CD14-positive monocyte (primary cell): ENCODE measurements around the gene OR2AG2. TPM values are rescaled to one million over a fixed set of nuclear protein-coding genes. Genes with fewer than 3 reads are reported as not detected.

Source experiments
- DNase-seq, 3 donors: peaks; one replicate each; pipeline ENCODE4 v3.0.0-alpha.2; 2011 to 2022
- H2AFZ ChIP-seq: 2 replicates; pipeline ENCODE4 v1.6.0; 2012; ENCODE audit warnings: mild to moderate bottlenecking, low read depth, low read length, inconsistent platforms; ENCODE audit not compliant: insufficient read depth, poor library complexity, severe bottlenecking
- H3K27ac ChIP-seq, 2 donors: 1 replicate in 1 of 2; 2 replicates in 1 of 2; pipeline ENCODE4 v1.5.1; 2012 to 2013; ENCODE audit warnings: low read length in 2 of 2, control low read depth in 1 of 2, inconsistent platforms in 1 of 2, low read depth in 1 of 2, mild to moderate bottlenecking in 1 of 2
- H3K27me3 ChIP-seq, 2 donors: one replicate each; pipeline versions ENCODE4 v1.6.0 to v1.6.1; 2011 to 2013; ENCODE audit warnings: low read length in 2 of 2; ENCODE audit not compliant: control insufficient read depth in 2 of 2, insufficient read depth in 2 of 2
- H3K36me3 ChIP-seq, 2 donors: replicated peaks in 1 of 2; 1 replicate in 1 of 2; 2 replicates in 1 of 2; pipeline versions ENCODE4 v1.5.1 to v1.6.1; 2012 to 2013; ENCODE audit warnings: low read length in 2 of 2, control low read depth in 1 of 2, inconsistent platforms in 1 of 2, mild to moderate bottlenecking in 1 of 2; ENCODE audit not compliant: insufficient read depth in 2 of 2, control insufficient read depth in 1 of 2
- H3K4me1 ChIP-seq, 2 donors: 1 replicate in 1 of 2; 2 replicates in 1 of 2; pipeline versions ENCODE4 v1.5.1 to v1.6.1; 2012 to 2013; ENCODE audit warnings: low read length in 2 of 2, control low read depth in 1 of 2, inconsistent platforms in 1 of 2, mild to moderate bottlenecking in 1 of 2, moderate library complexity in 1 of 2; ENCODE audit not compliant: insufficient read depth in 2 of 2, control insufficient read depth in 1 of 2
- H3K4me2 ChIP-seq: replicated peaks from 2 replicates; pipeline ENCODE3; 2012; ENCODE audit warnings: low read length, moderate library complexity, mild to moderate bottlenecking; ENCODE audit not compliant: poor library complexity, severe bottlenecking; ENCODE audit errors: extremely low read depth
- H3K4me3 ChIP-seq, 3 experiments: fragments of 200-600 bp in 1 of 3; sonication (generic) in 1 of 3; replicated peaks in 1 of 3; 1 replicate in 2 of 3; 2 replicates in 1 of 3; pipeline ENCODE4 v1.5.1; 2011 to 2013; ENCODE audit warnings: low read length in 3 of 3, mild to moderate bottlenecking in 3 of 3, control low read depth in 2 of 3, low read depth in 2 of 3, inconsistent platforms in 1 of 3, moderate library complexity in 1 of 3
- H3K79me2 ChIP-seq: 2 replicates; pipeline ENCODE4 v1.6.0; 2012; ENCODE audit warnings: mild to moderate bottlenecking, control low read depth, inconsistent platforms, low read length, moderate library complexity; ENCODE audit not compliant: insufficient read depth
- H3K9ac ChIP-seq: 2 replicates; pipeline ENCODE4 v1.6.0; 2017; ENCODE audit warnings: low read length, mild to moderate bottlenecking; ENCODE audit not compliant: insufficient read depth, poor library complexity, severe bottlenecking
- H3K9me3 ChIP-seq, 2 donors: replicated peaks in 1 of 2; 1 replicate in 1 of 2; 2 replicates in 1 of 2; pipeline versions ENCODE4 v1.5.1 to v1.6.1; 2012 to 2013; ENCODE audit warnings: low read length in 2 of 2, control low read depth in 1 of 2; ENCODE audit not compliant: control insufficient read depth in 1 of 2, insufficient read depth in 1 of 2
- H4K20me1 ChIP-seq: 2 replicates; pipeline ENCODE4 v1.6.0; 2012; ENCODE audit warnings: mild to moderate bottlenecking, low read length, control low read depth, moderate library complexity; ENCODE audit not compliant: insufficient read depth
- H3K27ac Mint-ChIP-seq, 7 donors: one replicate each; pipeline ENCODE4 v1.8.0; 2020; ENCODE audit warnings: mild to moderate bottlenecking in 7 of 7, mixed read lengths in 7 of 7, moderate library complexity in 6 of 7, inconsistent platforms in 2 of 7
- H3K27me3 Mint-ChIP-seq, 3 donors: one replicate each; pipeline ENCODE4 v1.8.0; 2021 to 2022; ENCODE audit warnings: low read depth in 3 of 3, mild to moderate bottlenecking in 3 of 3, mixed read lengths in 3 of 3, moderate library complexity in 3 of 3, inconsistent platforms in 1 of 3
- H3K36me3 Mint-ChIP-seq, 2 donors: one replicate each; pipeline ENCODE4 v1.8.0; 2020; ENCODE audit warnings: mixed read lengths in 2 of 2, inconsistent platforms in 1 of 2, mild to moderate bottlenecking in 1 of 2
- H3K4me1 Mint-ChIP-seq: one replicate; pipeline ENCODE4 v1.8.0; 2020; ENCODE audit warnings: mild to moderate bottlenecking, mixed read lengths
- H3K4me3 Mint-ChIP-seq, 2 donors: one replicate each; pipeline ENCODE4 v1.8.0; 2020; ENCODE audit warnings: mild to moderate bottlenecking in 2 of 2, mixed read lengths in 2 of 2, moderate library complexity in 1 of 2
- H3K9me3 Mint-ChIP-seq, 7 donors: one replicate each; pipeline ENCODE4 v1.8.0; 2020 to 2022; ENCODE audit warnings: mixed read lengths in 7 of 7, mild to moderate bottlenecking in 6 of 7, moderate library complexity in 6 of 7, inconsistent platforms in 2 of 7
- intact Hi-C, 2 donors: fragments of 100-400 bp; cut with micrococcal nuclease; formaldehyde crosslinking; loops; one replicate each; pipeline versions ENCODE4 v1.15.0 to v1.15.1; 2023
- polyA plus RNA-seq, 3 donors: library from polyadenylated mRNA; depleted of rRNA in 1 of 3; unstranded in 2 of 3; stranded (reverse) in 1 of 3; fragments of 300-500 nt in 2 of 3; fragments of >200 nt in 1 of 3; fragmentation: Illumina TruSeq in 2 of 3; gene quantifications; 1 replicate in 2 of 3; 2 replicates in 1 of 3; pipeline ENCODE4 v1.2.3, GENCODE V29; 2012 to 2021
- TF ChIP-seq, protein P1 (sequence below): fragments of 200-600 bp; IDR thresholded peaks from one replicate; pipeline ENCODE4 v1.8.0; 2022; ENCODE audit warnings: antibody characterized with exemption, mild to moderate bottlenecking

The OR2AG2 gene
- polyA plus RNA-seq, 3 donors = not detected

DNA sequence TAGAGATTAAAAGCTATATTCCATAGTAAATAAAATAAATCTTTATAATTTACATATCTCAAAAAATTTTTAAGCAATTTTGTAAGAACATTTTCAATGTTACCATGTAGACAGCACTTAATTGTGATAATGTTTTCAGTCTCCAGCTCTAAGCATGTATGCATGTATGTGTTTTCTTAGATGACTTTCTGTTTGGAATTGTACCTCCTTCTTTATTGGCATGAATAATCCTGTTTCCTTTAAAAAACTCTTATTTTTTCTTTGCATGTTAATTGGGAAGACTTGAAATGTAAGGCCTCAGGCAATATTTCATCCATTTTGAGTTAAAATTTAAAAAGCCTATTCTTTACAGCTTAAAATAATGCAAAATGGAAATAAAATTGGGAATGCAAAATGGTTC lies 9.1 kb upstream of the OR2AG2 start:
- intact Hi-C loops = no loop called here
- Mint-ChIP-seq H3K27ac (no peak overlapping the region), H3K4me3 (no peak overlapping the region), H3K9me3 (peaks cover 0 to 1% (median 0%) of the 10 kb centered on the region in 7 donors), H3K4me1 (no peaks in the 10 kb centered on the region), H3K36me3 (no peaks in the 10 kb centered on the region), H3K27me3 (peaks cover 0 to 4% (median 3%) of the 10 kb centered on the region in 3 donors)
- no peak for DNase-seq
- Histone ChIP-seq H2AFZ (no peak overlapping the region), H3K9me3 (no peaks in the 10 kb centered on the region), H4K20me1 (no peaks in the 10 kb centered on the region), H3K27me3 (no peaks in the 10 kb centered on the region), H3K4me1 (no peaks in the 10 kb centered on the region), H3K9ac (no peak overlapping the region), H3K79me2 (no peaks in the 10 kb centered on the region), H3K27ac (no peak overlapping the region), H3K36me3 (no peaks in the 10 kb centered on the region), H3K4me2 (no peak overlapping the region), H3K4me3 (no peak overlapping the region)
- TF ChIP-seq, protein P1, sequence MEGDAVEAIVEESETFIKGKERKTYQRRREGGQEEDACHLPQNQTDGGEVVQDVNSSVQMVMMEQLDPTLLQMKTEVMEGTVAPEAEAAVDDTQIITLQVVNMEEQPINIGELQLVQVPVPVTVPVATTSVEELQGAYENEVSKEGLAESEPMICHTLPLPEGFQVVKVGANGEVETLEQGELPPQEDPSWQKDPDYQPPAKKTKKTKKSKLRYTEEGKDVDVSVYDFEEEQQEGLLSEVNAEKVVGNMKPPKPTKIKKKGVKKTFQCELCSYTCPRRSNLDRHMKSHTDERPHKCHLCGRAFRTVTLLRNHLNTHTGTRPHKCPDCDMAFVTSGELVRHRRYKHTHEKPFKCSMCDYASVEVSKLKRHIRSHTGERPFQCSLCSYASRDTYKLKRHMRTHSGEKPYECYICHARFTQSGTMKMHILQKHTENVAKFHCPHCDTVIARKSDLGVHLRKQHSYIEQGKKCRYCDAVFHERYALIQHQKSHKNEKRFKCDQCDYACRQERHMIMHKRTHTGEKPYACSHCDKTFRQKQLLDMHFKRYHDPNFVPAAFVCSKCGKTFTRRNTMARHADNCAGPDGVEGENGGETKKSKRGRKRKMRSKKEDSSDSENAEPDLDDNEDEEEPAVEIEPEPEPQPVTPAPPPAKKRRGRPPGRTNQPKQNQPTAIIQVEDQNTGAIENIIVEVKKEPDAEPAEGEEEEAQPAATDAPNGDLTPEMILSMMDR = no peak

DNA sequence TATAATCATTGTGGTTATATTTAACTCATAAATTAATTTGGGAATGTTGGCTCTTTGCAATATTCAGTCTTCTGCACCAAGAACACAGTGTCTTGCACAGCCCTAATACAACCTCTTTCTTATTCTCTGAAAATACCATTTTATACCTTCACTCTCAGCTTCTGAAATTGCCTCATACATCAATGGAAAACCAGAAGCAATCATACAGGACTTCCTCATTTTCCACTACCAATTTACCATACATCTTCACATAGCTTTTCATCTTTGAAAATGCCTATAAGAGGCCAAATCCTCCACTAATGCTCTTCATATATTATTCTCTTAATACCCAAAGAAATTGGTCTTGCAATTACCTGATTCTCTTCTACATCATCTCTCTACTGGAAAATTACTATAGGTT lies 6.7 kb upstream of the OR2AG2 start:
- Mint-ChIP-seq H3K27me3 (peaks cover 2 to 5% (median 5%) of the 10 kb centered on the region in 3 donors), H3K27ac (no peak overlapping the region), H3K9me3 (peaks cover 0 to 1% (median 0%) of the 10 kb centered on the region in 7 donors), H3K4me3 (no peak overlapping the region), H3K4me1 (no peaks in the 10 kb centered on the region), H3K36me3 (no peaks in the 10 kb centered on the region)
- Histone ChIP-seq H3K9me3 (no peaks in the 10 kb centered on the region), H3K27me3 (no peaks in the 10 kb centered on the region), H3K27ac (no peak overlapping the region), H3K9ac (no peak overlapping the region), H3K4me1 (no peaks in the 10 kb centered on the region), H3K4me3 (no peak overlapping the region), H3K4me2 (no peak overlapping the region), H4K20me1 (no peaks in the 10 kb centered on the region), H3K79me2 (no peaks in the 10 kb centered on the region), H2AFZ (no peak overlapping the region), H3K36me3 (no peaks in the 10 kb centered on the region)
- intact Hi-C loops = no loop called here
- peak in 2 of 3 donors; percentile 3 to 11 for DNase-seq
- TF ChIP-seq, protein P1 = no peak
